ENCODE data around the gene SGCD. TPM values are rescaled to one million over a fixed set of nuclear protein-coding genes. Genes with fewer than 3 reads are reported as not detected.

SGCD gene
- total and polyA plus RNA-seq, 9 of the 15 experiments (the other 6 are each of a cell fraction or from before 2014, with no cell fraction given): not detected

DNA sequence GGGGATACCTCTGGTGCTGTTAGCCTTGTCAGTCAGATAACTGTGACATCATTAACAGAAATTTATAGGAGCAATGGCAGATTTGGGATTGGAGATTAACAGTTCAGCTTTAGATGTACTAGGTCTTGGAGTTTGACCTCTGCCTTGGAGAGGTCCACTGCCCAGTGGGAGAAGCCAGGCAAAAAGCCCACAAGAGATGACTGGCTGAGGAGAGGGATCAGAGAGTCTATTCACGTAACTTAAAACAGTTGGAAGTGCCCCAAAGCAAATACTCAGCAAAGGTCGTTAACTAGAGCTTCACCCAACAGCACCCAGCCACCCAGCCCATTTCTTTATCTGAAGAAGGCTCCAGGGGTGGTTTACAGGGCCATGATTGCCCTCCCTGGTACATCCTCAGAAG, 290.5 kb downstream of the SGCD start (continued):
- TF ChIP-seq ZSCAN29 (IDR thresholded peaks at IDR 0.05): no peak

GRCh38 chr5:156618601-156619000, 291.6 kb downstream of the SGCD start:
- intact Hi-C loops (cut with micrococcal nuclease): no loop called here
- Histone ChIP-seq H3K9me1 (ENCODE audit: control insufficient read depth, insufficient read depth, low read length) (no peaks in the 10 kb centered on the region), H3K79me2 (ENCODE audit: control insufficient read depth, insufficient read depth, low read length) (no peaks in the 10 kb centered on the region), H3K9ac (ENCODE audit: insufficient read depth in 1 of 2, low read depth in 2 of 2, low read length in 2 of 2) (no peak overlapping the region), H3K27me3 (ENCODE audit: control insufficient read depth in 2 of 2, insufficient read depth in 2 of 2, low read length in 2 of 2) (no peaks in the 10 kb centered on the region), H4K20me1 (replicated peaks; ENCODE audit: control insufficient read depth, insufficient read depth, low read length) (no peaks in the 10 kb centered on the region), H3K36me3 (ENCODE audit: control insufficient read depth, insufficient read depth, low read length) (no peaks in the 10 kb centered on the region), H2AFZ (ENCODE audit: low read depth, low read length) (no peak overlapping the region), H3K4me1 (replicated peaks in 1 of 2; ENCODE audit: control insufficient read depth in 2 of 2, insufficient read depth in 2 of 2, low read length in 2 of 2) (no peaks in the 10 kb centered on the region), H3K4me2 (ENCODE audit: insufficient read depth, low read length) (no peak overlapping the region), H3K27ac (ENCODE audit: extremely low read depth, low read depth, low read length) (no peak overlapping the region), H3K9me3 (replicated peaks; ENCODE audit: control insufficient read depth, insufficient read depth, low read depth, low read length) (no peaks in the 10 kb centered on the region), H3K4me3 (no peak overlapping the region)
- no TSS peak for BruUV-seq (replicated peaks)
- DNase-seq (ENCODE audit: extremely low read depth in 1 of 4, low spot score in 3 of 4) (no peak), ATAC-seq (no peak), FAIRE-seq (no peak)
- WGBS (ENCODE audit: insufficient coverage, low coverage, missing lambda C conversion rate): 3% methylated on average over 8 of the region's 8 CpGs
- in situ Hi-C loops (cut with MboI): no loop called here
- POLR2A ChIA-PET: no interaction called here
- CTCF ChIA-PET (ENCODE audit: low intra/inter-chr PET ratio): no interaction called here
- TF ChIP-seq MGA (IDR thresholded peaks at IDR 0.05): no peak
- no peak for TF ChIP-seq MTA2 (IDR thresholded peaks at IDR 0.05; ENCODE audit: low read depth)
- no peak for TF ChIP-seq JUNB (CRISPR knock-in tag; conservative IDR thresholded peaks at IDR 0.05)
- no peak for TF ChIP-seq ZFP91 (CRISPR knock-in tag; IDR thresholded peaks at IDR 0.05)
- TF ChIP-seq DMBX1 (CRISPR knock-in tag; IDR thresholded peaks at IDR 0.05; ENCODE audit: borderline replicate concordance): no peak
- TF ChIP-seq BDP1 (IDR thresholded peaks at IDR 0.05; ENCODE audit: insufficient read depth, insufficient read length): no peak
- TF ChIP-seq RBM25 (IDR thresholded peaks at IDR 0.05; ENCODE audit: low read depth, low read length, severe bottlenecking): no peak
